ENCODE results near the gene ATN1. TPM values are rescaled to one million over a fixed set of nuclear protein-coding genes. Genes with fewer than 3 reads are reported as not detected.

ATN1 gene
- total RNA-seq, 1 donor = 4.6 TPM

GRCh38 chr12:6914947-6915788 lies 12.6 kb upstream of the ATN1 start:
- Histone ChIP-seq H3K27me3 (ENCODE audit: insufficient read depth, low read length) (peaks cover 11% of the 10 kb centered on the region), H3K4me1 (ENCODE audit: insufficient read depth, low read length) (peaks cover 17% of the 10 kb centered on the region), H3K9me3 (ENCODE audit: low read depth, low read length) (no peaks in the 10 kb centered on the region), H3K4me3 (ENCODE audit: low read length) (peak overlapping the region; percentile 43)

GRCh38 chr12:6915789-6916285 lies 11.9 kb upstream of the ATN1 start:
- H3K27me3 ChIP-seq (ENCODE audit: insufficient read depth, low read length) = peaks cover 11% of the 10 kb centered on the region
- H3K4me3 ChIP-seq (ENCODE audit: low read length) = no peak overlapping the region

GRCh38 chr12:6916426-6917200 lies 11.1 kb upstream of the ATN1 start:
- Histone ChIP-seq H3K27me3 (ENCODE audit: insufficient read depth, low read length) (peaks cover 11% of the 10 kb centered on the region), H3K4me3 (ENCODE audit: low read length) (no peak overlapping the region), H3K4me1 (ENCODE audit: insufficient read depth, low read length) (peaks cover 17% of the 10 kb centered on the region), H3K9me3 (ENCODE audit: low read depth, low read length) (no peaks in the 10 kb centered on the region)

More at GRCh38 chr12:6915789-6916285, 11.9 kb upstream of the ATN1 start:
- Histone ChIP-seq H3K9me3 (ENCODE audit: low read depth, low read length) (no peaks in the 10 kb centered on the region), H3K4me1 (ENCODE audit: insufficient read depth, low read length) (peaks cover 17% of the 10 kb centered on the region)

GRCh38 chr12:6917491-6918231 lies 10.1 kb upstream of the ATN1 start:
- H3K27me3 ChIP-seq (ENCODE audit: insufficient read depth, low read length) = peaks cover 11% of the 10 kb centered on the region
- H3K4me3 ChIP-seq (ENCODE audit: low read length) = no peak overlapping the region
- H3K9me3 ChIP-seq (ENCODE audit: low read depth, low read length) = no peaks in the 10 kb centered on the region
- peaks cover 25% of the 10 kb centered on the region for H3K4me1 ChIP-seq (ENCODE audit: insufficient read depth, low read length)

- Histone ChIP-seq H3K4me1 (ENCODE audit: insufficient read depth, low read length) (peaks cover 35% of the 10 kb centered on the region), H3K27me3 (ENCODE audit: insufficient read depth, low read length) (peaks cover 3% of the 10 kb centered on the region), H3K9me3 (ENCODE audit: low read depth, low read length) (no peaks in the 10 kb centered on the region), H3K4me3 (ENCODE audit: low read length) (no peak overlapping the region)
Measured at GRCh38 chr12:6919588-6919987, 8.2 kb upstream of the ATN1 start.

- peaks cover 30% of the 10 kb centered on the region for H3K4me1 ChIP-seq (ENCODE audit: insufficient read depth, low read length)
- no peaks in the 10 kb centered on the region for H3K27me3 ChIP-seq (ENCODE audit: insufficient read depth, low read length)
- H3K4me3 ChIP-seq (ENCODE audit: low read length) = no peak overlapping the region
- H3K9me3 ChIP-seq (ENCODE audit: low read depth, low read length) = no peaks in the 10 kb centered on the region
Measured at GRCh38 chr12:6921539-6921938, 6.2 kb upstream of the ATN1 start.

GRCh38 chr12:6921996-6922946 lies 5.5 kb upstream of the ATN1 start:
- Histone ChIP-seq H3K9me3 (ENCODE audit: low read depth, low read length) (no peaks in the 10 kb centered on the region), H3K4me3 (ENCODE audit: low read length) (no peak overlapping the region)

GRCh38 chr12:6923003-6923732 lies 4.6 kb upstream of the ATN1 start:
- H3K4me3 ChIP-seq (ENCODE audit: low read length) = no peak overlapping the region
- no peaks in the 10 kb centered on the region for H3K27me3 ChIP-seq (ENCODE audit: insufficient read depth, low read length)
- no peaks in the 10 kb centered on the region for H3K9me3 ChIP-seq (ENCODE audit: low read depth, low read length)
- H3K4me1 ChIP-seq (ENCODE audit: insufficient read depth, low read length) = peaks cover 38% of the 10 kb centered on the region

More at GRCh38 chr12:6921996-6922946, 5.5 kb upstream of the ATN1 start:
- no peaks in the 10 kb centered on the region for H3K27me3 ChIP-seq (ENCODE audit: insufficient read depth, low read length)
- peaks cover 36% of the 10 kb centered on the region for H3K4me1 ChIP-seq (ENCODE audit: insufficient read depth, low read length)

GRCh38 chr12:6923851-6924250 lies 3.9 kb upstream of the ATN1 start:
- Histone ChIP-seq H3K4me1 (ENCODE audit: insufficient read depth, low read length) (peaks cover 43% of the 10 kb centered on the region), H3K4me3 (ENCODE audit: low read length) (no peak overlapping the region), H3K27me3 (ENCODE audit: insufficient read depth, low read length) (peaks cover under 1% of the 10 kb centered on the region), H3K9me3 (ENCODE audit: low read depth, low read length) (no peaks in the 10 kb centered on the region)

GRCh38 chr12:6925239-6925539 lies 2.6 kb upstream of the ATN1 start:
- Histone ChIP-seq H3K4me3 (ENCODE audit: low read length) (no peak overlapping the region), H3K9me3 (ENCODE audit: low read depth, low read length) (no peaks in the 10 kb centered on the region), H3K4me1 (ENCODE audit: insufficient read depth, low read length) (peaks cover 56% of the 10 kb centered on the region), H3K27me3 (ENCODE audit: insufficient read depth, low read length) (peaks cover 4% of the 10 kb centered on the region)

- no peaks in the 10 kb centered on the region for H3K9me3 ChIP-seq (ENCODE audit: low read depth, low read length)
- H3K27me3 ChIP-seq (ENCODE audit: insufficient read depth, low read length) = peaks cover 4% of the 10 kb centered on the region
- peaks cover 56% of the 10 kb centered on the region for H3K4me1 ChIP-seq (ENCODE audit: insufficient read depth, low read length)
- no peak overlapping the region for H3K4me3 ChIP-seq (ENCODE audit: low read length)
Measured at GRCh38 chr12:6925540-6926279, 2.0 kb upstream of the ATN1 start.

- no peaks in the 10 kb centered on the region for H3K9me3 ChIP-seq (ENCODE audit: low read depth, low read length)
- H3K4me3 ChIP-seq (ENCODE audit: low read length) = peak overlapping the region; percentile 31
- peaks cover 4% of the 10 kb centered on the region for H3K27me3 ChIP-seq (ENCODE audit: insufficient read depth, low read length)
- peaks cover 43% of the 10 kb centered on the region for H3K4me1 ChIP-seq (ENCODE audit: insufficient read depth, low read length)
Measured at GRCh38 chr12:6928022-6928702, 403 bp downstream of the ATN1 start.
